K562 (cell line): ENCODE measurements around the gene ABCF3. TPM values are rescaled to one million over a fixed set of nuclear protein-coding genes. Genes with fewer than 3 reads are reported as not detected.
A peak's percentile ranks its signal among the peaks of the same experiment; 100 is the strongest.

Experiments
- ATAC-seq: fragments of 200-7000 bp; cut with Tn5 transposase; 3 replicates; pipeline ENCODE4 v1.9.1; 2020; ENCODE audit warnings: moderate library complexity
- BruUV-seq: library from RNA; stranded (reverse); fragments of 400-500 nt; replicated peaks from 2 replicates; lab custom pipeline; 2021; lab: Mats Ljungman, UMichigan
- CTCF ChIA-PET: fragments of 300-600 bp; formaldehyde crosslinking; extraction: SDS; loops from one replicate; lab custom pipeline; 2021; ENCODE audit warnings: low intra/inter-chr PET ratio; lab: Yijun Ruan, JAX
- POLR2A ChIA-PET: fragments of 300-600, 350-650 bp; sonication (Branson Sonifier 250); formaldehyde crosslinking; extraction: SDS; loops from one replicate; lab custom pipeline; 2021; ENCODE audit warnings: antibody characterized with exemption, inconsistent platforms; lab: Yijun Ruan, JAX
- DNase-seq, 4 experiments: peaks; one replicate each; pipeline versions ENCODE4 v3.0.0 to v3.0.0-alpha.2; 2011 to 2018; ENCODE audit warnings: low spot score in 3 of 4, mixed read lengths in 3 of 4; ENCODE audit errors: extremely low read depth in 1 of 4
- FAIRE-seq: peaks from 2 replicates; lab custom pipeline; 2011; peaks lifted over from hg19 to GRCh38; lab: Jason Lieb, UNC
- H2AFZ ChIP-seq: 2 replicates; pipeline ENCODE4 v1.6.0; 2011; ENCODE audit warnings: low read depth, low read length, control low read depth, inconsistent platforms
- H3K27ac ChIP-seq: fragments of 200-600 bp; 3 replicates; pipeline ENCODE4 v1.8.0; 2011; ENCODE audit warnings: low read depth, mild to moderate bottlenecking, control low read depth, inconsistent platforms, low read length, moderate library complexity, mixed read lengths; ENCODE audit errors: extremely low read depth
- H3K27me3 ChIP-seq, 2 experiments: fragments of 300-600 bp in 1 of 2; 2 replicates in 1 of 2; 3 replicates in 1 of 2; pipeline versions ENCODE4 v1.6.0 to v1.8.0; 2011; ENCODE audit warnings: inconsistent platforms in 2 of 2, low read length in 2 of 2, mild to moderate bottlenecking in 1 of 2, mixed read lengths in 1 of 2, moderate library complexity in 1 of 2; ENCODE audit not compliant: control insufficient read depth in 2 of 2, insufficient read depth in 2 of 2
- H3K36me3 ChIP-seq: fragments of 300-600 bp; 3 replicates; pipeline ENCODE4 v1.8.0; 2011; ENCODE audit warnings: mild to moderate bottlenecking, low read length, inconsistent platforms; ENCODE audit not compliant: control insufficient read depth, insufficient read depth
- H3K4me1 ChIP-seq, 2 experiments: fragments of 200-600 bp in 1 of 2; replicated peaks in 1 of 2; 2 replicates in 1 of 2; 3 replicates in 1 of 2; pipeline versions ENCODE4 v1.5.1 to v1.8.0; 2011; ENCODE audit warnings: inconsistent platforms in 2 of 2, low read length in 2 of 2, mild to moderate bottlenecking in 1 of 2, mixed read lengths in 1 of 2, moderate library complexity in 1 of 2; ENCODE audit not compliant: control insufficient read depth in 2 of 2, insufficient read depth in 2 of 2
- H3K4me2 ChIP-seq: 2 replicates; pipeline ENCODE4 v1.6.1; 2011; ENCODE audit warnings: low read length, control low read depth, inconsistent platforms, mixed read lengths; ENCODE audit not compliant: insufficient read depth
- H3K4me3 ChIP-seq: fragments of 200-600 bp; sonication (generic), shearing (Covaris generic); 2 replicates; pipeline ENCODE4 v1.5.1; 2016; ENCODE audit warnings: control low read depth, inconsistent platforms
- H3K79me2 ChIP-seq: fragments of 200-600 bp; 3 replicates; pipeline ENCODE4 v1.8.0; 2011; ENCODE audit warnings: low read length, inconsistent platforms; ENCODE audit not compliant: control insufficient read depth, insufficient read depth
- H3K9ac ChIP-seq, 2 experiments: 2 replicates each; pipeline versions ENCODE4 v1.6.0 to v1.6.1; 2011; ENCODE audit warnings: low read depth in 2 of 2, low read length in 2 of 2, control low read depth in 1 of 2, inconsistent platforms in 1 of 2, mild to moderate bottlenecking in 1 of 2, mixed read lengths in 1 of 2; ENCODE audit not compliant: insufficient read depth in 1 of 2
- H3K9me1 ChIP-seq: one replicate; pipeline ENCODE4 v1.6.0; 2011; ENCODE audit warnings: inconsistent platforms, mild to moderate bottlenecking, low read length, moderate library complexity; ENCODE audit not compliant: control insufficient read depth, insufficient read depth
- H3K9me3 ChIP-seq: replicated peaks from 2 replicates; pipeline ENCODE4 v1.5.1; 2011; ENCODE audit warnings: low read depth, low read length, inconsistent platforms; ENCODE audit not compliant: control insufficient read depth, insufficient read depth
- H4K20me1 ChIP-seq: replicated peaks from 2 replicates; pipeline ENCODE4 v1.6.1; 2011; ENCODE audit warnings: low read length, inconsistent platforms, mixed read lengths; ENCODE audit not compliant: control insufficient read depth, insufficient read depth
- ARNT ChIP-seq, 2 experiments: fragments of 450-650 bp; IDR thresholded peaks; 2 replicates each; pipeline ENCODE4 v1.6.1; 2016; ENCODE audit warnings: mild to moderate bottlenecking in 1 of 2
- CXXC5 ChIP-seq: fragments of 250-450 bp; sonication (Bioruptor Pico); IDR thresholded peaks from 2 replicates; pipeline ENCODE4 v1.8.0; 2022; ENCODE audit warnings: inconsistent platforms, mild to moderate bottlenecking, moderate library complexity
- DDX20 ChIP-seq: fragments of 450-650 bp; IDR thresholded peaks from 2 replicates; pipeline ENCODE4 v1.6.1; 2016; ENCODE audit warnings: missing genetic modification characterization, low read depth, mild to moderate bottlenecking, missing compliant biosample characterization, moderate library complexity
- DLX4 ChIP-seq: fragments of 250-450 bp; sonication (Bioruptor Pico); IDR thresholded peaks from 2 replicates; pipeline ENCODE4 v1.6.1; 2021; ENCODE audit warnings: mild to moderate bottlenecking
- GABPB1 ChIP-seq: sonication (generic); formaldehyde crosslinking; IDR thresholded peaks from 2 replicates; pipeline ENCODE4 v1.8.0; 2022; ENCODE audit warnings: mild to moderate bottlenecking, missing genetic modification reagents
- HLTF ChIP-seq: fragments of 450-650 bp; IDR thresholded peaks from 2 replicates; pipeline ENCODE4 v1.6.1; 2016
- HMG20B ChIP-seq: fragments of 250-450 bp; sonication (Bioruptor Pico); IDR thresholded peaks from 2 replicates; pipeline ENCODE4 v1.5.0; 2021; ENCODE audit warnings: mild to moderate bottlenecking
- ILF3 ChIP-seq: fragments of 450-650 bp; IDR thresholded peaks from 2 replicates; pipeline ENCODE4 v1.6.1; 2018; ENCODE audit warnings: antibody characterized with exemption, mild to moderate bottlenecking, moderate library complexity, borderline replicate concordance
- IRF1 ChIP-seq: sonication (generic); formaldehyde crosslinking; IDR thresholded peaks from 2 replicates; pipeline ENCODE4 v1.8.0; 2022; ENCODE audit warnings: missing genetic modification reagents, mild to moderate bottlenecking, borderline replicate concordance
- MTA3 ChIP-seq: fragments of 450-650 bp; formaldehyde crosslinking; IDR thresholded peaks from 2 replicates; pipeline ENCODE4 v1.6.1; 2017; ENCODE audit warnings: mild to moderate bottlenecking, borderline replicate concordance
- NCOA2 ChIP-seq, 2 experiments: fragments of 450-650 bp; IDR thresholded peaks; 2 replicates each; pipeline ENCODE4 v1.6.1; 2018; ENCODE audit warnings: mild to moderate bottlenecking in 2 of 2, moderate library complexity in 1 of 2; ENCODE audit not compliant: partially characterized antibody in 2 of 2
- NFIX ChIP-seq: fragments of 250-450 bp; sonication (Bioruptor Pico); IDR thresholded peaks from 2 replicates; pipeline ENCODE4 v1.4.0; 2020; ENCODE audit warnings: low read depth, mild to moderate bottlenecking, moderate library complexity
- TAF15 ChIP-seq: fragments of 200-400 bp; formaldehyde crosslinking; IDR thresholded peaks from 2 replicates; pipeline ENCODE4 v1.6.1; 2017; ENCODE audit warnings: mild to moderate bottlenecking, low read depth, low read length, moderate library complexity
- ZBTB8A ChIP-seq: fragments of 450-650 bp; IDR thresholded peaks from 2 replicates; pipeline ENCODE4 v1.6.1; 2018; ENCODE audit warnings: mild to moderate bottlenecking, moderate library complexity; ENCODE audit not compliant: partially characterized antibody
- ZNF175 ChIP-seq: fragments of 200-800 bp; sonication (Bioruptor generic); IDR thresholded peaks from 2 replicates; pipeline ENCODE4 v1.6.1; 2016; ENCODE audit warnings: low read depth, mild to moderate bottlenecking, missing genetic modification characterization, missing compliant biosample characterization
- ZNF668 ChIP-seq: fragments of 250-450 bp; sonication (Bioruptor Pico); IDR thresholded peaks from 2 replicates; pipeline ENCODE4 v1.8.0; 2022; ENCODE audit warnings: mild to moderate bottlenecking, inconsistent platforms
- WGBS: fragments of 100-300 bp; shearing (Covaris generic); methylation state at CpG from one replicate; pipeline ENCODE4 v1.1.6; 2016; ENCODE audit warnings: low coverage, mixed read lengths; ENCODE audit not compliant: insufficient coverage; ENCODE audit errors: missing lambda C conversion rate; 5-methylcytosine and 5-hydroxymethylcytosine counted together
- in situ Hi-C: fragments of 300-500 bp; cut with MboI; formaldehyde crosslinking; loops from 4 replicates; pipeline ENCODE4 v1.15.0; 2018; ENCODE audit warnings: inconsistent platforms, mixed read lengths
- intact Hi-C: fragments of 100-400 bp; cut with micrococcal nuclease; formaldehyde crosslinking; loops from 2 replicates; pipeline ENCODE4 v1.14.2; 2022
- polyA plus RNA-seq, 8 experiments: library from polyadenylated mRNA; depleted of rRNA in 4 of 8; stranded (reverse) in 5 of 8; unstranded in 3 of 8; fragments of >200 nt; fragmentation: Nextera tagmentation in 2 of 8; fragmentation: Illumina TruSeq in 1 of 8; extraction: Ambion mirVana in 2 of 8; extraction: Trizol in 1 of 8; gene quantifications; 2 replicates each; pipeline versions ENCODE4 v1.2.1 to v1.2.3, GENCODE V29; 2011 to 2014; ENCODE audit warnings: inconsistent platforms in 1 of 8, missing spikeins in 1 of 8
- total RNA-seq, 7 experiments: library from RNA; depleted of rRNA in 6 of 7; stranded (reverse); fragments of >200 nt in 6 of 7; fragmentation: Illumina TruSeq in 2 of 7; extraction: Trizol in 2 of 7; gene quantifications; 2 replicates each; pipeline versions ENCODE4 v1.2.1 to v1.2.3, GENCODE V29; 2011 to 2021; ENCODE audit warnings: low replicate concordance in 1 of 7
- TF ChIP-seq, protein P1 (sequence below), 2 experiments: fragments of 450-650 bp in 1 of 2; sonication (generic) in 1 of 2; formaldehyde crosslinking; conservative IDR thresholded peaks; 2 replicates each; pipeline versions ENCODE4 v1.4.0 to v1.8.1; 2020 to 2022; ENCODE audit warnings: mild to moderate bottlenecking in 1 of 2, missing genetic modification reagents in 1 of 2
- TF ChIP-seq, protein P2 (sequence below): IDR thresholded peaks from 2 replicates; pipeline ENCODE4 v1.6.1; 2016; ENCODE audit warnings: missing genetic modification characterization, missing compliant biosample characterization

ABCF3 gene
- total and polyA plus RNA-seq, 9 of the 15 experiments (the other 6 are each of a cell fraction or from before 2014, with no cell fraction given), result 6.7 to 77.9 (median 45.1) TPM

DNA sequence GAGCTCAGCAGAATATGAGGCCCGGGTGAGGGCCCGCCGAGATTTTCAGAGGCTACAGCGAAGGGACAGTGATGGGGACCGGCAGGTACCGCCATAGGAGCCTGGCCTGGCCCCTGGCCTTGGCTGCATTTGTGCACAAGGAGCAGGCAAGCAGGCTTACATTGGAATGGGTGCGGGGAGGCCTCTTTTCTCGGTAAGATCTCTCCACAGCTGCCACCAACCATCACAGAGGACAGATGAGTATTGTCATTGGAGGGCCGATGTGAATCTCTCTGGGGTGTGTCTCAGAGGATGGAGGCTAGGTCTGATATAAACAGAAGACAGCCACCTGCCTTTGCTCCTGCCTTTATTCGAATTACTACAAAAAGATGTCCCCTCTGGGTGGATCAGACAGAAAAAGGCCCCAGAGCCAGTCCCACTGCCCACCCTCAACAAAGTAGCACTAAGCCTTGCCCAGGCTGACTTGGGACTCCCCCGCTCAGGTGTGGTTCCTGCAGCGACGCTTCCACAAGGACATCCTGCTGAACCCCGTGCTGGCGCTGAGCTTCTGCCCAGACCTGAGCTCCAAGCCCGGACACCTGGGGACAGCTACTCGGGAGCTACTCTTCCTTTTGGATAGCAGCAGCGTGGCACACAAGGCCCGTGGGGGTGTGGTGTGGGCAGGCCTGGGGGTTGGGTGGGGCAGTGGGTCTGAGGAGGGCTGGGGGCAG is 48.8 kb downstream of the ABCF3 start:
- CTCF ChIA-PET, result no interaction called here
- in situ Hi-C loops, result no loop called here
- no peak for TF ChIP-seq GABPB1 (CRISPR knock-in tag)
- TF ChIP-seq MTA3, result no peak
- TF ChIP-seq IRF1, result no peak
- no peak for TF ChIP-seq ILF3
- no peak for TF ChIP-seq HMG20B (CRISPR knock-in tag)
- TF ChIP-seq DLX4 (CRISPR knock-in tag), result no peak
- TF ChIP-seq HLTF, result no peak
- TF ChIP-seq TAF15, result no peak
- TF ChIP-seq, protein P1, sequence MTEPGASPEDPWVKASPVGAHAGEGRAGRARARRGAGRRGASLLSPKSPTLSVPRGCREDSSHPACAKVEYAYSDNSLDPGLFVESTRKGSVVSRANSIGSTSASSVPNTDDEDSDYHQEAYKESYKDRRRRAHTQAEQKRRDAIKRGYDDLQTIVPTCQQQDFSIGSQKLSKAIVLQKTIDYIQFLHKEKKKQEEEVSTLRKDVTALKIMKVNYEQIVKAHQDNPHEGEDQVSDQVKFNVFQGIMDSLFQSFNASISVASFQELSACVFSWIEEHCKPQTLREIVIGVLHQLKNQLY (CRISPR knock-in tag; conservative IDR thresholded peaks at IDR 0.05), result no peak
- TF ChIP-seq NFIX, result no peak
- TF ChIP-seq, protein P2, sequence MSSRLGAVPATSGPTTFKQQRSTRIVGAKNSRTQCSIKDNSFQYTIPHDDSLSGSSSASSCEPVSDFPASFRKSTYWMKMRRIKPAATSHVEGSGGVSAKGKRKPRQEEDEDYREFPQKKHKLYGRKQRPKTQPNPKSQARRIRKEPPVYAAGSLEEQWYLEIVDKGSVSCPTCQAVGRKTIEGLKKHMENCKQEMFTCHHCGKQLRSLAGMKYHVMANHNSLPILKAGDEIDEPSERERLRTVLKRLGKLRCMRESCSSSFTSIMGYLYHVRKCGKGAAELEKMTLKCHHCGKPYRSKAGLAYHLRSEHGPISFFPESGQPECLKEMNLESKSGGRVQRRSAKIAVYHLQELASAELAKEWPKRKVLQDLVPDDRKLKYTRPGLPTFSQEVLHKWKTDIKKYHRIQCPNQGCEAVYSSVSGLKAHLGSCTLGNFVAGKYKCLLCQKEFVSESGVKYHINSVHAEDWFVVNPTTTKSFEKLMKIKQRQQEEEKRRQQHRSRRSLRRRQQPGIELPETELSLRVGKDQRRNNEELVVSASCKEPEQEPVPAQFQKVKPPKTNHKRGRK, result no peak
- TF ChIP-seq CXXC5 (CRISPR knock-in tag), result no peak
- no peak for TF ChIP-seq ZNF175
- no peak for TF ChIP-seq DDX20 (tag)
- no peak for TF ChIP-seq ZNF668 (CRISPR knock-in tag)
- TF ChIP-seq NCOA2 (IDR thresholded peaks at IDR 0.05; ENCODE audit: partially characterized antibody in 2 of 2), result no peak
- no peak for TF ChIP-seq ZBTB8A
- no peak for TF ChIP-seq ARNT (IDR thresholded peaks at IDR 0.05)
- Histone ChIP-seq H3K36me3 (no peaks in the 10 kb centered on the region), H3K4me1 (peaks cover 0 to 33% of the 10 kb centered on the region in 2 experiments; a peak in 3 of 5 replicates), H2AFZ (no peak overlapping the region), H3K4me2 (no peak overlapping the region), H3K27me3 (peaks cover 29 to 57% of the 10 kb centered on the region in 2 experiments), H3K9me1 (no peaks in the 10 kb centered on the region), H3K9ac (peak overlapping the region in 1 of 2 experiments; percentile 6; a peak in 2 of 4 replicates), H3K9me3 (no peaks in the 10 kb centered on the region), H3K4me3 (no peak overlapping the region), H3K27ac (no peak overlapping the region), H4K20me1 (0 out of 2 replicates have a peak, but pooled peaks cover 5% of the 10 kb centered on the region), H3K79me2 (no peaks in the 10 kb centered on the region)
- ATAC-seq, result no peak
- FAIRE-seq, result no peak
- no peak for DNase-seq
- BruUV-seq, result no TSS peak
- 9% methylated on average over 18 of the region's 19 CpGs for WGBS
- POLR2A ChIA-PET, result interaction anchor here (0.6 kb wide), 1 partner anchor 981 kb away, joined by 4 read pairs; no protein-coding TSS in a partner anchor
- intact Hi-C loops, result no loop called here
